C4-2B (cell line): ENCODE measurements around the gene METTL18.

Source experiments
- CTCF ChIP-seq: fragments of 450-650 bp; conservative IDR thresholded peaks from 2 replicates; pipeline ENCODE4 v1.5.1; 2017; ENCODE audit warnings: mild to moderate bottlenecking
- ZFX ChIP-seq: fragments of 450-650 bp; IDR thresholded peaks from 2 replicates; pipeline ENCODE4 v1.6.1; 2017

DNA sequence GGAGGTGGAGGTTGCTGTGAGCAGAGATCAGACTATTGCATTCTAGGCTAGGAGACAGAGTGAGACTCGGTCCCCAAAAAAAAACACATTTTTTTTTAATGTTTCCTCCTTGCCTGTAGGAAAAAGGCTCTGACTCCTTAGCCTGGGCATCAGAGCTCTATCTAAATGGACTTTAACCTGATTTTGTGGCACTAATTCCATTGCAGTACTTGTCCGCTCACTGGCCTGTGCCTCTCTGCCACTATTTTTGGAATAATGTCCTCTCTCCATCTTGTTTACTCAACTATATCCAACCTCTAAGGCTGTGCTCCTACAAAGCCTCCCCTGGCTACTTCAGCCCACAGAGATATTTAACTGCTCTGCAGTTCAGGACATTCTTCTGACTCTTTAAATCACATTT, 26.5 kb downstream of the METTL18 start:
- TF ChIP-seq CTCF, result no peak
- TF ChIP-seq ZFX, result no peak
